GM10266 (cell line): ENCODE data around the gene FSTL1.

Experiments used
- DNase-seq: peaks from one replicate; pipeline ENCODE4 v3.0.0; 2012; ENCODE audit errors: extremely low spot score
- CTCF ChIP-seq: IDR thresholded peaks from 2 replicates; pipeline ENCODE4 v1.5.1; 2012; ENCODE audit warnings: mild to moderate bottlenecking, low read depth; ENCODE audit not compliant: control insufficient read depth, insufficient read depth; ENCODE audit errors: missing control alignments

FSTL1 gene

GRCh38 chr3:120489421-120489820 is 38.6 kb upstream of the FSTL1 start:
- TF ChIP-seq CTCF, result no peak
- DNase-seq, result no peak

GRCh38 chr3:120488296-120488695 is 37.5 kb upstream of the FSTL1 start:
- DNase-seq, result no peak
- TF ChIP-seq CTCF, result no peak

GRCh38 chr3:120487191-120487650 is 36.4 kb upstream of the FSTL1 start:
- DNase-seq, result no peak
- no peak for TF ChIP-seq CTCF

- TF ChIP-seq CTCF, result no peak
- DNase-seq, result no peak
Observed at GRCh38 chr3:120481081-120481480, 30.3 kb upstream of the FSTL1 start.

- no peak for TF ChIP-seq CTCF
- DNase-seq, result no peak
Observed at GRCh38 chr3:120477781-120478180, 27.0 kb upstream of the FSTL1 start.

- no peak for TF ChIP-seq CTCF
- no peak for DNase-seq
Observed at GRCh38 chr3:120475722-120476377, 25.1 kb upstream of the FSTL1 start.

- no peak for TF ChIP-seq CTCF
- DNase-seq, result no peak
Observed at GRCh38 chr3:120473896-120474675, 23.3 kb upstream of the FSTL1 start.
